Liver (tissue), 9 donors: ENCODE measurements around the gene CDK2AP2. TPM values are rescaled to one million over a fixed set of nuclear protein-coding genes. Genes with fewer than 3 reads are reported as not detected.

ENCODE experiments used
- DNase-seq: peaks from one replicate; pipeline ENCODE4 v3.0.0-alpha.2; 2017; ENCODE audit warnings: low spot score
- H3K27ac ChIP-seq, 2 donors: one replicate each; pipeline ENCODE4 v1.7.0; 2013; ENCODE audit warnings: inconsistent platforms in 2 of 2, low read length in 2 of 2, control low read depth in 1 of 2, low read depth in 1 of 2, mild to moderate bottlenecking in 1 of 2
- H3K27me3 ChIP-seq, 4 donors: one replicate each; pipeline versions ENCODE4 v1.6.1 to v1.7.0; 2013; ENCODE audit warnings: low read length in 3 of 4, inconsistent platforms in 1 of 4, mild to moderate bottlenecking in 1 of 4, moderate library complexity in 1 of 4; ENCODE audit not compliant: control insufficient read depth in 4 of 4, insufficient read depth in 4 of 4
- H3K36me3 ChIP-seq, 4 donors: one replicate each; pipeline versions ENCODE4 v1.6.1 to v1.7.0; 2013; ENCODE audit warnings: low read length in 3 of 4, mild to moderate bottlenecking in 3 of 4, low read depth in 1 of 4, moderate library complexity in 1 of 4; ENCODE audit not compliant: control insufficient read depth in 4 of 4, insufficient read depth in 3 of 4
- H3K4me1 ChIP-seq, 4 donors: one replicate each; pipeline versions ENCODE4 v1.6.1 to v1.7.0; 2013; ENCODE audit warnings: low read length in 3 of 4, mild to moderate bottlenecking in 3 of 4, moderate library complexity in 1 of 4; ENCODE audit not compliant: control insufficient read depth in 4 of 4, insufficient read depth in 4 of 4
- H3K4me3 ChIP-seq, 3 donors: one replicate each; pipeline versions ENCODE4 v1.6.1 to v1.7.0; 2013; ENCODE audit warnings: low read length in 3 of 3, control low read depth in 1 of 3, low read depth in 1 of 3, mild to moderate bottlenecking in 1 of 3
- H3K9ac ChIP-seq, 2 donors: one replicate each; pipeline ENCODE4 v1.7.0; 2013; ENCODE audit warnings: low read length in 2 of 2, mild to moderate bottlenecking in 2 of 2, moderate library complexity in 2 of 2, control low read depth in 1 of 2, low read depth in 1 of 2
- H3K9me3 ChIP-seq, 4 donors: one replicate each; pipeline versions ENCODE4 v1.6.1 to v1.7.0; 2013; ENCODE audit warnings: low read length in 3 of 4; ENCODE audit not compliant: control insufficient read depth in 4 of 4
- EGR1 ChIP-seq, 2 donors: IDR thresholded peaks; 2 replicates each; pipeline ENCODE4 v1.6.1; 2016 to 2018; ENCODE audit warnings: antibody characterized with exemption in 2 of 2, low read depth in 2 of 2
- FOXA1 ChIP-seq: IDR thresholded peaks from 2 replicates; pipeline ENCODE4 v1.6.1; 2016; ENCODE audit warnings: antibody characterized with exemption
- FOXA2 ChIP-seq: IDR thresholded peaks from 2 replicates; pipeline ENCODE4 v1.6.1; 2016; ENCODE audit warnings: antibody characterized with exemption
- GABPA ChIP-seq, 2 donors: IDR thresholded peaks in 1 of 2; conservative IDR thresholded peaks in 1 of 2; 2 replicates each; pipeline ENCODE4 v1.6.1; 2016; ENCODE audit warnings: antibody characterized with exemption in 2 of 2, mild to moderate bottlenecking in 1 of 2, moderate library complexity in 1 of 2
- HNF4A ChIP-seq, 2 donors: conservative IDR thresholded peaks; 2 replicates each; pipeline ENCODE4 v1.6.1; 2016; ENCODE audit warnings: antibody characterized with exemption in 2 of 2, mild to moderate bottlenecking in 2 of 2
- HNF4G ChIP-seq: IDR thresholded peaks from 2 replicates; pipeline ENCODE4 v1.6.1; 2016; ENCODE audit warnings: antibody characterized with exemption
- NR2F2 ChIP-seq: IDR thresholded peaks from 2 replicates; pipeline ENCODE4 v1.6.1; 2016; ENCODE audit warnings: antibody characterized with exemption
- RAD21 ChIP-seq, 2 donors: IDR thresholded peaks; 2 replicates each; pipeline ENCODE4 v1.6.1; 2016; ENCODE audit warnings: antibody characterized with exemption in 2 of 2, mild to moderate bottlenecking in 2 of 2
- RXRA ChIP-seq, 2 donors: IDR thresholded peaks; 2 replicates each; pipeline ENCODE4 v1.6.1; 2017 to 2018; ENCODE audit warnings: antibody characterized with exemption in 2 of 2, mild to moderate bottlenecking in 1 of 2
- SP1 ChIP-seq: IDR thresholded peaks from 2 replicates; pipeline ENCODE4 v1.6.1; 2018; ENCODE audit warnings: antibody characterized with exemption, mild to moderate bottlenecking
- TAF1 ChIP-seq: conservative IDR thresholded peaks from 2 replicates; pipeline ENCODE4 v1.6.1; 2016; ENCODE audit warnings: antibody characterized with exemption, mild to moderate bottlenecking
- YY1 ChIP-seq: IDR thresholded peaks from 2 replicates; pipeline ENCODE4 v1.6.1; 2016; ENCODE audit warnings: antibody characterized with exemption, mild to moderate bottlenecking
- WGBS: extraction: QIAGEN DNeasy Blood & Tissue Kit; methylation state at CpG from one replicate; pipeline ENCODE4 v1.1.7; 2013; 5-methylcytosine and 5-hydroxymethylcytosine counted together
- polyA plus RNA-seq, 2 donors: library from polyadenylated mRNA; stranded (reverse) in 1 of 2; unstranded in 1 of 2; fragments of 200-250 nt in 1 of 2; fragments of >200 nt in 1 of 2; fragmentation: Nextera tagmentation in 1 of 2; extraction: Ambion mirVana in 1 of 2; gene quantifications; one replicate each; pipeline versions ENCODE4 v1.2.1 to v1.2.3, GENCODE V29; 2013 to 2015
- total RNA-seq, 2 donors: library from RNA; depleted of rRNA; stranded (reverse); fragments of >200 nt; gene quantifications; one replicate each; pipeline ENCODE4 v1.2.3, GENCODE V29; 2014
- TF ChIP-seq, protein P1 (sequence below): IDR thresholded peaks from 2 replicates; pipeline ENCODE4 v1.6.1; 2016; ENCODE audit warnings: antibody characterized with exemption
- TF ChIP-seq, protein P2 (sequence below): fragments of 150-350 bp; IDR thresholded peaks from 2 replicates; pipeline ENCODE4 v1.5.1; 2017; ENCODE audit warnings: improper control_type of control experiment, low read depth, low read length; ENCODE audit not compliant: missing input control
- TF ChIP-seq, protein P3 (sequence below): IDR thresholded peaks from 2 replicates; pipeline ENCODE4 v1.6.1; 2016; ENCODE audit warnings: antibody characterized with exemption
- TF ChIP-seq, protein P4 (sequence below): IDR thresholded peaks from 2 replicates; pipeline ENCODE4 v1.6.1; 2016; ENCODE audit warnings: antibody characterized with exemption
- donor health status: healthy.
- donor health status: healthy.
- donor health status: healthy.
- donor health status: healthy.
- donor health status: healthy.

CDK2AP2 gene
- total and polyA plus RNA-seq, 4 donors = 14.1 to 126 (median 56.6) TPM

DNA sequence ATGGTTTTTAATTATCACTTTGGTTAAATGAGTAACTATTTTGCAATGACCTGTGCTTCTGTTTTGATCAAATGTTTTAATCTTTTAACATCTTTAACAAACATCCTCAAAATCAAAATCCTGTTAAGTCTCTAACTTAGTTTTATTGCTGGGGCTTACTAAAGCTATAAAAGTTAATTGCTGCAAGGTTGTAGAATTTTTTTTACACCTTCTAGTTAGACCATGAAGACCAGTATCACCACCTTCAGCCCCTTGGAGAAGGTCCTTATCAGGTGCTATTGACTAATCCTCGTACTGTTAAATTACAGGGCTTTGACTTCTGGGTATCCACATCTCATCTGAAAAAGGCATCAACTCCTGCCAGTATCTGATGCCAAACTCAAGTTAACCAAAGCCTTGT is 27.6 kb upstream of the CDK2AP2 start:
- WGBS = 62% methylated on average over 1 of the region's 1 CpG
- no peak for TF ChIP-seq SP1
- TF ChIP-seq, protein P1, sequence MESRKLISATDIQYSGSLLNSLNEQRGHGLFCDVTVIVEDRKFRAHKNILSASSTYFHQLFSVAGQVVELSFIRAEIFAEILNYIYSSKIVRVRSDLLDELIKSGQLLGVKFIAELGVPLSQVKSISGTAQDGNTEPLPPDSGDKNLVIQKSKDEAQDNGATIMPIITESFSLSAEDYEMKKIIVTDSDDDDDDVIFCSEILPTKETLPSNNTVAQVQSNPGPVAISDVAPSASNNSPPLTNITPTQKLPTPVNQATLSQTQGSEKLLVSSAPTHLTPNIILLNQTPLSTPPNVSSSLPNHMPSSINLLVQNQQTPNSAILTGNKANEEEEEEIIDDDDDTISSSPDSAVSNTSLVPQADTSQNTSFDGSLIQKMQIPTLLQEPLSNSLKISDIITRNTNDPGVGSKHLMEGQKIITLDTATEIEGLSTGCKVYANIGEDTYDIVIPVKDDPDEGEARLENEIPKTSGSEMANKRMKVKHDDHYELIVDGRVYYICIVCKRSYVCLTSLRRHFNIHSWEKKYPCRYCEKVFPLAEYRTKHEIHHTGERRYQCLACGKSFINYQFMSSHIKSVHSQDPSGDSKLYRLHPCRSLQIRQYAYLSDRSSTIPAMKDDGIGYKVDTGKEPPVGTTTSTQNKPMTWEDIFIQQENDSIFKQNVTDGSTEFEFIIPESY = no peak
- TF ChIP-seq RAD21 (IDR thresholded peaks at IDR 0.05) = no peak
- no peaks in the 10 kb centered on the region for H3K9me3 ChIP-seq
- H3K4me1 ChIP-seq = no peaks in the 10 kb centered on the region
- no peak overlapping the region for H3K4me3 ChIP-seq
- no peak for DNase-seq
- H3K27ac ChIP-seq = no peak overlapping the region
- H3K36me3 ChIP-seq = no peaks in the 10 kb centered on the region
- H3K27me3 ChIP-seq = no peaks in the 10 kb centered on the region
- H3K9ac ChIP-seq = no peak overlapping the region

DNA sequence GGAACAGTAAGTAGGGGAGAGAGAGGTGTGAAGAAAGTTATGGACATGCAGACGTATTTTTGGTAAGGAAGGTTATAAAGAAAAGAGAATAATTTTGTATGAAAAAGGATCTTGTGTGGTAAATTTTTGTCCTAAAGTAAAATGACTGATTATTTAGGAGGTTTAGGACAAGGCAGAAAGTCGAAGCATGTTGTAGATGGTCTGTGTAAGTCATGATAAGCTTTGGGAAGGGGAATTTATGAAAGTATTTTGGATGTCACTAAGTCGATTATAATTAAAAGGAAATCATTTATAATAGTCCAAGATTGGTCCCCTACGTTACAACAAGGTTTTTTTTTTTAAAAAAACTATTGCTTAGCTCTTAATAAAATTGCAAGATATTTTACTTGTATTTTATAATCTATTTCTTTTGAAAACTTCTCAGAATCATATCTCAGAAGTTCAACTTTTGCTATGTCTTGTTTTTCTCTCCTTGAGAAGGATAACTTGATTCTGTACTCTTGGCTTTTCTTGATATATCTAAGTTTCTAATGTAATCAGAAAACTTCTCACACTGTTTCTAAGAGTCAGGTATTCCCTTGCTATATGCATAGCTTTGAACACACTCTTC is 26.2 kb upstream of the CDK2AP2 start:
- H3K4me1 ChIP-seq = no peaks in the 10 kb centered on the region
- no peak overlapping the region for H3K4me3 ChIP-seq
- H3K9me3 ChIP-seq = no peaks in the 10 kb centered on the region
- H3K36me3 ChIP-seq = no peaks in the 10 kb centered on the region
- no peak overlapping the region for H3K27ac ChIP-seq
- 49% methylated on average over 4 of the region's 4 CpGs for WGBS
- DNase-seq = no peak
- no peak overlapping the region for H3K9ac ChIP-seq
- no peaks in the 10 kb centered on the region for H3K27me3 ChIP-seq
- TF ChIP-seq NR2F2 (no peak), RXRA (IDR thresholded peaks at IDR 0.05) (no peak), HNF4G (no peak)
- TF ChIP-seq, protein P1 = no peak
- TF ChIP-seq, protein P2, sequence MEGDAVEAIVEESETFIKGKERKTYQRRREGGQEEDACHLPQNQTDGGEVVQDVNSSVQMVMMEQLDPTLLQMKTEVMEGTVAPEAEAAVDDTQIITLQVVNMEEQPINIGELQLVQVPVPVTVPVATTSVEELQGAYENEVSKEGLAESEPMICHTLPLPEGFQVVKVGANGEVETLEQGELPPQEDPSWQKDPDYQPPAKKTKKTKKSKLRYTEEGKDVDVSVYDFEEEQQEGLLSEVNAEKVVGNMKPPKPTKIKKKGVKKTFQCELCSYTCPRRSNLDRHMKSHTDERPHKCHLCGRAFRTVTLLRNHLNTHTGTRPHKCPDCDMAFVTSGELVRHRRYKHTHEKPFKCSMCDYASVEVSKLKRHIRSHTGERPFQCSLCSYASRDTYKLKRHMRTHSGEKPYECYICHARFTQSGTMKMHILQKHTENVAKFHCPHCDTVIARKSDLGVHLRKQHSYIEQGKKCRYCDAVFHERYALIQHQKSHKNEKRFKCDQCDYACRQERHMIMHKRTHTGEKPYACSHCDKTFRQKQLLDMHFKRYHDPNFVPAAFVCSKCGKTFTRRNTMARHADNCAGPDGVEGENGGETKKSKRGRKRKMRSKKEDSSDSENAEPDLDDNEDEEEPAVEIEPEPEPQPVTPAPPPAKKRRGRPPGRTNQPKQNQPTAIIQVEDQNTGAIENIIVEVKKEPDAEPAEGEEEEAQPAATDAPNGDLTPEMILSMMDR = no peak

DNA sequence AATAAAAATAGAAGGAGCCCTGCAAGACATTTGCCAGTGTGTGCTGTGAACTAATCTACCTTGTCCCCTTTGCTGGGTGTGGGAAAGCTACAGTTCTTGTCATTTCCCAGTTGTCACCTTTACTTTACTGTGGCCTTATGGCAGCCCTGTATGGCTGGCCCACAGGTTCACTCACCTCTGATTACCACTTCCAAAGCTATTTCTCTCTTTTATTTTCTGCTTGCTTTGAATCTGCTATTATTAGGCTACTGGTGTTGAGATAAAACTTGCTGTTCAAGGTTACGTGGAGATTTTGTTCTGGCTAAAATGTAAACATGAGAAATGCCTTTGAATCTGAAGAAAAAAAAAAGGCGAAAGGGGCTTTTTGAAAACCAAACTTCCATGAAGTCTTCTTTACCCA is 24.9 kb upstream of the CDK2AP2 start:
- H3K9ac ChIP-seq = no peak overlapping the region
- no peaks in the 10 kb centered on the region for H3K4me1 ChIP-seq
- no peak overlapping the region for H3K27ac ChIP-seq
- H3K27me3 ChIP-seq = no peaks in the 10 kb centered on the region
- no peaks in the 10 kb centered on the region for H3K36me3 ChIP-seq
- 91% methylated on average over 2 of the region's 2 CpGs for WGBS
- DNase-seq = no peak
- no peaks in the 10 kb centered on the region for H3K9me3 ChIP-seq
- no peak overlapping the region for H3K4me3 ChIP-seq
- TF ChIP-seq HNF4G (no peak), EGR1 (IDR thresholded peaks at IDR 0.05; ENCODE audit: low read depth in 2 of 2) (no peak), SP1 (no peak), RXRA (IDR thresholded peaks at IDR 0.05) (no peak), RAD21 (IDR thresholded peaks at IDR 0.05) (no peak), HNF4A (conservative IDR thresholded peaks at IDR 0.05) (no peak), TAF1 (no peak), FOXA1 (no peak), YY1 (no peak), NR2F2 (no peak), FOXA2 (no peak), GABPA (IDR thresholded peaks at IDR 0.05 in 1 of 2, conservative IDR thresholded peaks at IDR 0.05 in 1 of 2) (no peak)
- TF ChIP-seq, protein P3, sequence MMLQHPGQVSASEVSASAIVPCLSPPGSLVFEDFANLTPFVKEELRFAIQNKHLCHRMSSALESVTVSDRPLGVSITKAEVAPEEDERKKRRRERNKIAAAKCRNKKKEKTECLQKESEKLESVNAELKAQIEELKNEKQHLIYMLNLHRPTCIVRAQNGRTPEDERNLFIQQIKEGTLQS = no peak
- TF ChIP-seq, protein P1 = no peak
- TF ChIP-seq, protein P2 = no peak
- TF ChIP-seq, protein P4, sequence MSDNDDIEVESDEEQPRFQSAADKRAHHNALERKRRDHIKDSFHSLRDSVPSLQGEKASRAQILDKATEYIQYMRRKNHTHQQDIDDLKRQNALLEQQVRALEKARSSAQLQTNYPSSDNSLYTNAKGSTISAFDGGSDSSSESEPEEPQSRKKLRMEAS = no peak
